IPS-18c (cell line): Measurements from ENCODE around the gene ABCG4.

Experiments used
- H3K4me3 ChIP-seq: 2 replicates; pipeline ENCODE4 v1.7.0; 2013; ENCODE audit warnings: low read depth, mild to moderate bottlenecking, low read length, moderate library complexity; ENCODE audit not compliant: insufficient read depth
- H3K9me3 ChIP-seq: one replicate; pipeline ENCODE4 v1.6.1; 2013; ENCODE audit warnings: mild to moderate bottlenecking, low read length, moderate library complexity; ENCODE audit not compliant: control insufficient read depth, insufficient read depth

Gene ABCG4

DNA sequence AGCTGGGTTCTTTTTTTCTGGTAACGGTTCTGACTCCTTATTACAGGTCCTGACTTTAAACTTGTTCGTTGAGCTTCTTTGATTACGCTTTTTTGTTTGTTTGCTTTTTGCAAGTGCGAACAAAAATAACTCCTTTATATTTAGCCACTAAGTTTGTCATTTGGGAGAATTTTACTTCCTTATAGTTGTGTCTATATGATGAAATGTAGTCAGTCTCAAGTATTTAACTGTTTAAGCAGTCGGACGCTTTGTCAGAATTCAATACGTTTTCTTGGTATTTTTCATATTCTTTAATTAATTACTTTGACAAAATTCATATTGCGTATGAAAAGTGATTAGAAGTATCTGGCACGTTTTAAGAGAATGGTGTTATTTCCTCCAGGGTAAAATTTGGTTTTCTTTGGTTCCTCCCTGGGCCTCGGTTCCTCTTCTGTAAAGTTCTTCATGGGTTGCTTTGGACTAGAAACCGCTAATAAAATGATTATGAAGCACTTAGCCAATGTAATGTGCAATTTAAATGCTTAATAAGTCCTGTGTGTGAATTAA, 58.6 kb downstream of the ABCG4 start:
- peak overlapping the region; percentile 94 for H3K4me3 ChIP-seq
- H3K9me3 ChIP-seq = no peaks in the 10 kb centered on the region

DNA sequence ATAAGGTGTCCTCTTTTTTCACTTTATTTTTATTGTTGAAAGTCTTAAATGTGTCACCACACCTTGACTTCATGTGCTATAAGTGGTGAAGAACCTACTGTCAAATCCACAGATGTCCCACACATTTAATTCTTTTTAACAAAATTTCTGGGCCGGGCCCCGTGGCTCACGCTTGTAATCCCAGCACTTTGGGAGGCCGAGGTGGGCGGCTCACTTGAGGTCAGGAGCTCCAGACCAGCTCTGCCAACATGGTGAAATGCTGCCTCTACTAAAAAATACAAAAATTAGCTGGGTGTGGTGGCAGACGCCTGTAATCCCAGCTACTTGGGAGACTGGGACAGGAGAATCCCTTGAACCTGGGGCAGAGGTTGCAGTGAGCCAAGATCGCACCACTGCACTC, 60.3 kb downstream of the ABCG4 start:
- no peak overlapping the region for H3K4me3 ChIP-seq
- no peaks in the 10 kb centered on the region for H3K9me3 ChIP-seq

DNA sequence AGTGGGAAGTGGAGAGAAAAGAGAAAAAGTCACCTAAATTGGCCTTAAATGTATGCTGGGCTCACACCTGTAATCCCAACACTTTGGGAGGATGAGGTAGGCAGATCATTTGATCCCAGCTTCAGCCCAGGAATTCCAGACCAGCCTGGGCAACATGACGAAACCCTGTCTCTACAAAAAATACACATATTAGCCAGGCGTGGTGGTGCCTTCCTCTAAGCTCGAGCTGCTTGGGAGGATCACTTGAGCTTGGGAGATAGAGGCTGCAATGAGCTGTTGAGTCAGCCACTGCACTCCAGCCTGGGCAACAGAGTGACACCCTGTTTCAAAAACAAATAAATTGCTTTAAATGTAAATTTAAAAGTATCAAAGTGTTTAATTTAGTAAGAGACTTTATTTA, 61.2 kb downstream of the ABCG4 start:
- Histone ChIP-seq H3K4me3 (no peak overlapping the region), H3K9me3 (no peaks in the 10 kb centered on the region)
